SU-DHL-6 (cell line): ENCODE data around the gene TREML4.

Source experiments
- EZH2phosphoT487 ChIP-seq: fragments of 200-600 bp; sonication (generic), shearing (Covaris generic); conservative IDR thresholded peaks from 2 replicates; pipeline ENCODE4 v1.6.1; 2018; ENCODE audit warnings: mild to moderate bottlenecking, antibody characterized with exemption, low read length, moderate library complexity, mixed read lengths
- TF ChIP-seq, protein P1 (sequence below): fragments of 200-600 bp; sonication (generic); IDR thresholded peaks from one replicate; pipeline ENCODE4 v1.5.1; 2017; ENCODE audit warnings: antibody characterized with exemption, mild to moderate bottlenecking, low read length, moderate library complexity; ENCODE audit not compliant: insufficient read depth, poor library complexity, severe bottlenecking

DNA sequence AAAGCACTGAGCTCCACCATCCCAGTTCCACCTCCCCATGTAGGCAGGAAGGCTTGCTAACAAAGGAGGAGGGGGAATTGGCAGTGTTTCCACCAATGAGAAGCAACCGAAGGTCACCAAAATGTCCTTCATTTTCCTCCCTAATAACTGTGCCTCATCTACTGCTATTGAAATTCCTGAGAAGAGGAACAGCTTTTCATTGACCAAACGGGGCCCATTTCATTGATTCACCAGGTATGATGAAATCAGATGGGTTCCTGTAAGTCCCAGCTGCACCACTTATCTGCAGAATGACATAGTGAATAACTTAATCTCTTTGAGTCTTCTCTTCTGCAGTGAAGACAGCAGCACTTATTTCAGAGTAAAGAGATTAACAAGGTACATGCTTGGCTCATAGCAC, 41.0 kb downstream of the TREML4 start:
- TF ChIP-seq, protein P1, sequence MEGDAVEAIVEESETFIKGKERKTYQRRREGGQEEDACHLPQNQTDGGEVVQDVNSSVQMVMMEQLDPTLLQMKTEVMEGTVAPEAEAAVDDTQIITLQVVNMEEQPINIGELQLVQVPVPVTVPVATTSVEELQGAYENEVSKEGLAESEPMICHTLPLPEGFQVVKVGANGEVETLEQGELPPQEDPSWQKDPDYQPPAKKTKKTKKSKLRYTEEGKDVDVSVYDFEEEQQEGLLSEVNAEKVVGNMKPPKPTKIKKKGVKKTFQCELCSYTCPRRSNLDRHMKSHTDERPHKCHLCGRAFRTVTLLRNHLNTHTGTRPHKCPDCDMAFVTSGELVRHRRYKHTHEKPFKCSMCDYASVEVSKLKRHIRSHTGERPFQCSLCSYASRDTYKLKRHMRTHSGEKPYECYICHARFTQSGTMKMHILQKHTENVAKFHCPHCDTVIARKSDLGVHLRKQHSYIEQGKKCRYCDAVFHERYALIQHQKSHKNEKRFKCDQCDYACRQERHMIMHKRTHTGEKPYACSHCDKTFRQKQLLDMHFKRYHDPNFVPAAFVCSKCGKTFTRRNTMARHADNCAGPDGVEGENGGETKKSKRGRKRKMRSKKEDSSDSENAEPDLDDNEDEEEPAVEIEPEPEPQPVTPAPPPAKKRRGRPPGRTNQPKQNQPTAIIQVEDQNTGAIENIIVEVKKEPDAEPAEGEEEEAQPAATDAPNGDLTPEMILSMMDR: no peak
- no peak for TF ChIP-seq EZH2phosphoT487
